WTC11 (cell line): ENCODE measurements around the gene GK2. TPM values are rescaled to one million over a fixed set of nuclear protein-coding genes. Genes with fewer than 3 reads are reported as not detected.

Experiments used
- ATAC-seq: fragments of 200-7000 bp; cut with Tn5 transposase; 2 replicates; pipeline ENCODE4 v1.10.0; 2021; ENCODE audit warnings: mild to moderate bottlenecking, moderate library complexity
- CTCF ChIA-PET: fragments of 300-600 bp; sonication (Branson Sonifier 250); formaldehyde crosslinking; loops from one replicate; lab custom pipeline; 2021; ENCODE audit warnings: antibody characterized with exemption; lab: Charles Lee
- POLR2A ChIA-PET: fragments of 350-600 bp; sonication (Branson Sonifier 250); formaldehyde crosslinking; loops from one replicate; lab custom pipeline; 2021; ENCODE audit warnings: antibody characterized with exemption; lab: Charles Lee
- DNase-seq: peaks from one replicate; pipeline ENCODE4 v3.0.0; 2021; ENCODE audit warnings: low spot score
- H3K27ac Mint-ChIP-seq: 2 replicates; pipeline ENCODE4 v1.8.0; 2021; ENCODE audit warnings: mixed read lengths
- H3K27me3 Mint-ChIP-seq: 2 replicates; pipeline ENCODE4 v1.8.0; 2021; ENCODE audit warnings: low read depth, mild to moderate bottlenecking, moderate library complexity, mixed read lengths
- H3K36me3 Mint-ChIP-seq: 2 replicates; pipeline ENCODE4 v1.8.0; 2021; ENCODE audit warnings: mixed read lengths
- H3K4me1 Mint-ChIP-seq: 2 replicates; pipeline ENCODE4 v1.8.0; 2022; ENCODE audit warnings: mixed read lengths
- H3K4me3 Mint-ChIP-seq: 2 replicates; pipeline ENCODE4 v1.8.0; 2021; ENCODE audit warnings: mild to moderate bottlenecking, moderate library complexity, mixed read lengths
- H3K9me3 Mint-ChIP-seq: 2 replicates; pipeline ENCODE4 v1.8.0; 2021; ENCODE audit warnings: mixed read lengths
- ATF3 ChIP-seq: sonication (generic); formaldehyde crosslinking; conservative IDR thresholded peaks from 2 replicates; pipeline ENCODE4 v1.8.1; 2022; ENCODE audit warnings: mild to moderate bottlenecking, missing genetic modification reagents
- KAT7 ChIP-seq: sonication (generic); formaldehyde crosslinking; IDR thresholded peaks from 2 replicates; pipeline ENCODE4 v1.8.1; 2023; ENCODE audit warnings: missing genetic modification reagents, mild to moderate bottlenecking, borderline replicate concordance
- MAX ChIP-seq: sonication (generic); formaldehyde crosslinking; IDR thresholded peaks from 2 replicates; pipeline ENCODE4 v1.8.0; 2022; ENCODE audit warnings: mild to moderate bottlenecking, missing genetic modification reagents
- NFYB ChIP-seq: sonication (generic); formaldehyde crosslinking; conservative IDR thresholded peaks from 2 replicates; pipeline ENCODE4 v1.8.0; 2022; ENCODE audit warnings: low read depth, missing genetic modification reagents
- RORB ChIP-seq: fragments of 250-450 bp; sonication (Bioruptor Pico); IDR thresholded peaks from 2 replicates; pipeline ENCODE4 v1.9.0; 2021; ENCODE audit warnings: mild to moderate bottlenecking
- STAT6 ChIP-seq: sonication (generic); formaldehyde crosslinking; conservative IDR thresholded peaks from 2 replicates; pipeline ENCODE4 v1.8.1; 2023; ENCODE audit warnings: mild to moderate bottlenecking, low read depth, missing genetic modification reagents, moderate library complexity
- ZNF416 ChIP-seq: fragments of 250-450 bp; sonication (Bioruptor Pico); IDR thresholded peaks from 2 replicates; pipeline ENCODE4 v1.9.0; 2021; ENCODE audit warnings: mild to moderate bottlenecking, inconsistent platforms
- total RNA-seq: library from RNA; stranded (reverse); gene quantifications from 3 replicates; pipeline ENCODE4 v1.2.3, GENCODE V29; 2021

Gene GK2
- total RNA-seq, 1 experiment from 2014 or later: not detected

- CTCF ChIA-PET: no interaction called here
- POLR2A ChIA-PET: no interaction called here
- Mint-ChIP-seq H3K27me3 (no peaks in the 10 kb centered on the region), H3K9me3 (no peaks in the 10 kb centered on the region), H3K27ac (no peak overlapping the region), H3K4me1 (no peaks in the 10 kb centered on the region), H3K36me3 (no peaks in the 10 kb centered on the region), H3K4me3 (no peak overlapping the region)
- no peak for ATAC-seq
- no peak for DNase-seq
- TF ChIP-seq KAT7 (CRISPR knock-in tag): no peak
- no peak for TF ChIP-seq ZNF416
- no peak for TF ChIP-seq RORB (CRISPR knock-in tag)
- no peak for TF ChIP-seq MAX (CRISPR knock-in tag)
- TF ChIP-seq STAT6 (CRISPR knock-in tag): no peak
- no peak for TF ChIP-seq NFYB (CRISPR knock-in tag)
- no peak for TF ChIP-seq ATF3 (CRISPR knock-in tag)
Observed at GRCh38 chr4:79357365-79357764, 50.7 kb downstream of the GK2 start.

Other genes starting within 250 kb of the GK2 start
- 0.09 TPM in 1 of 3 replicates, not detected in the others for gene NAA11, start 82.2 kb downstream of the GK2 start, total RNA-seq